Ishikawa (cell line): ENCODE measurements around the gene LANCL1.

Experiments used
- CEBPB ChIP-seq: IDR thresholded peaks from 2 replicates; pipeline ENCODE4 v1.6.1; 2012
- CREB1 ChIP-seq: IDR thresholded peaks from 2 replicates; pipeline ENCODE4 v1.6.1; 2012; ENCODE audit warnings: low read depth
- EP300 ChIP-seq: IDR thresholded peaks from 2 replicates; pipeline ENCODE4 v1.6.1; 2012; ENCODE audit warnings: borderline replicate concordance
- FOXM1 ChIP-seq: IDR thresholded peaks from 2 replicates; pipeline ENCODE4 v1.6.1; 2012; ENCODE audit warnings: low read depth, borderline replicate concordance
- MAX ChIP-seq: IDR thresholded peaks from 2 replicates; pipeline ENCODE4 v1.6.1; 2012
- NFIC ChIP-seq: IDR thresholded peaks from 2 replicates; pipeline ENCODE4 v1.6.1; 2012
- RAD21 ChIP-seq: IDR thresholded peaks from 2 replicates; pipeline ENCODE4 v1.6.1; 2012; ENCODE audit warnings: low read depth
- REST ChIP-seq: IDR thresholded peaks from 2 replicates; pipeline ENCODE4 v1.6.1; 2012; ENCODE audit warnings: low read depth, mild to moderate bottlenecking
- YY1 ChIP-seq: IDR thresholded peaks from 2 replicates; pipeline ENCODE4 v1.6.1; 2012; ENCODE audit warnings: low read depth
- ZBTB7A ChIP-seq: IDR thresholded peaks from 2 replicates; pipeline ENCODE4 v1.6.1; 2012; ENCODE audit warnings: low read depth

DNA sequence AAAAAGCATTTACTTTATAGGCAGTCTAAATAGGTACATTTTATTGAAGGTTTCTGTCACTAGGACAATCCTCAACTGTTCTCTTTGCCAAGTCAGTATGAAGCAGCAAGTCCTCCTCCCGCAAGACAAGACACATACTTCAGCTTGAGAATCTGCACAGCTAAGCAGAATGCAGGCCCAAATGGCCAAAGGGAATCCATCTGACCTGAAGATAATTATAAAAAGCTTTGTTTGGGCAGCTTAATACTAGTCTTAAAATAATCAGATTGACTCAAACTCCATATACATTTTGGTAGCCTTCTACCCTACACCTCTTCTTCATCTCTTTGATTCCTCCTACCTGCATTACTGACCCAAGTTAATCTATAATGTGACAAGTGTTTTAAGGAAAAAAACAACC lies 1.8 kb downstream of the LANCL1 start:
- TF ChIP-seq ZBTB7A (no peak), NFIC (no peak), YY1 (no peak), FOXM1 (no peak), MAX (no peak), EP300 (no peak), CREB1 (no peak), CEBPB (no peak), RAD21 (no peak), REST (no peak)
